ENCODE results near the gene CD82.
A peak's percentile ranks its signal among the peaks of the same experiment; 100 is the strongest.

CD82 gene

DNA sequence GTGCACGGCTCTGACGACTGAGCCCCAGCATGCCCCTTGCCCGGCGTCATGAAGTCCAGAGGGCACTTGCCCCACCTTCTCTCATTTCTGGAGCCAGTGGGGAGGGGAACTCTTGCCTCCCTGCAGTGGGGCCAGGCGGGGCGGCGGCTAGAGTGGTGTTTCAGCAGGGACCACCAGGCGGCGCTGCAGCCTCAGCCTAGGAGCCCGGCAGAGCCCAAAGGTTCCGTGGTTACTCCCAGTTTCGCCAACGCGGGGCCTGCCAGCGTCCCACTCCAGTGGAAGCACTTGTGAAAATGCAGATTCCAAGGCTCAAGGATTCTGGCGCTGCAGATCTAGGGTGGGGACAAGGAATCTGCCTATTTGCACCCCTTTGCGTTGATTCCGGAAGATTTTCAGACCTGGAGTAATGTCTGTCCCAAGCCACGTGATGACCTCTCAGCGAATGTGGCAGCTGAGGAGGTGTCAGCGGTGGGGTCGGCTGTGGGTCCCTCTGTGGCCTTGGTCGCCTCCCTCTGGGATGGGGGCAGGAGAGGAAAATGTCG, 55.7 kb downstream of the CD82 start:
- DNase-seq (ENCODE audit: extremely low read depth, low read depth) = no peak
- H3K4me3 ChIP-seq (replicated peaks; ENCODE audit: low read depth, low read length) = no peak overlapping the region
- TF ChIP-seq, protein P1, sequence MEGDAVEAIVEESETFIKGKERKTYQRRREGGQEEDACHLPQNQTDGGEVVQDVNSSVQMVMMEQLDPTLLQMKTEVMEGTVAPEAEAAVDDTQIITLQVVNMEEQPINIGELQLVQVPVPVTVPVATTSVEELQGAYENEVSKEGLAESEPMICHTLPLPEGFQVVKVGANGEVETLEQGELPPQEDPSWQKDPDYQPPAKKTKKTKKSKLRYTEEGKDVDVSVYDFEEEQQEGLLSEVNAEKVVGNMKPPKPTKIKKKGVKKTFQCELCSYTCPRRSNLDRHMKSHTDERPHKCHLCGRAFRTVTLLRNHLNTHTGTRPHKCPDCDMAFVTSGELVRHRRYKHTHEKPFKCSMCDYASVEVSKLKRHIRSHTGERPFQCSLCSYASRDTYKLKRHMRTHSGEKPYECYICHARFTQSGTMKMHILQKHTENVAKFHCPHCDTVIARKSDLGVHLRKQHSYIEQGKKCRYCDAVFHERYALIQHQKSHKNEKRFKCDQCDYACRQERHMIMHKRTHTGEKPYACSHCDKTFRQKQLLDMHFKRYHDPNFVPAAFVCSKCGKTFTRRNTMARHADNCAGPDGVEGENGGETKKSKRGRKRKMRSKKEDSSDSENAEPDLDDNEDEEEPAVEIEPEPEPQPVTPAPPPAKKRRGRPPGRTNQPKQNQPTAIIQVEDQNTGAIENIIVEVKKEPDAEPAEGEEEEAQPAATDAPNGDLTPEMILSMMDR (IDR thresholded peaks at IDR 0.05; ENCODE audit: low read depth, low read length, missing control alignments) = peak; percentile 96

DNA sequence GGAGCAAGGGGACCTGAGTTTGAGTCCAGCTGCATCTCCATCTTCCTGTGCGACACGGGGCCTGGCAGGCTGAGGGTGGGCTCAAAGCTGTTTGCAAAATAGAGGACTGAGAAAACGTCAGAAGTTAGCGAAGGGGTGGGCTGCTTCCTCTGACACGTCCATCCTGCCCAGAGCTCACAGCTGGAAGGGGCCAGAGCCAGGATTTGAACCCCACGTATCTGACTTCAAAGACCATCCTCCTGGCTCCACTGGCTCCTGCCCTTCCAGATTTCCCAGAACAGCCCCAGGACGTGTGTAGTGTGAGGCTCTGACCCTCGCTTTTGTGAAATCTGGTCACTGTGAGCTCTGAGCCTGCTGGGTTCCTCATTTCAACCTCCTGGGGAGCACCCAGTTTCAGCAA, 56.3 kb downstream of the CD82 start:
- H3K4me3 ChIP-seq (replicated peaks; ENCODE audit: low read depth, low read length) = no peak overlapping the region
- DNase-seq (ENCODE audit: extremely low read depth, low read depth) = no peak
- TF ChIP-seq, protein P1 (IDR thresholded peaks at IDR 0.05; ENCODE audit: low read depth, low read length, missing control alignments) = no peak

DNA sequence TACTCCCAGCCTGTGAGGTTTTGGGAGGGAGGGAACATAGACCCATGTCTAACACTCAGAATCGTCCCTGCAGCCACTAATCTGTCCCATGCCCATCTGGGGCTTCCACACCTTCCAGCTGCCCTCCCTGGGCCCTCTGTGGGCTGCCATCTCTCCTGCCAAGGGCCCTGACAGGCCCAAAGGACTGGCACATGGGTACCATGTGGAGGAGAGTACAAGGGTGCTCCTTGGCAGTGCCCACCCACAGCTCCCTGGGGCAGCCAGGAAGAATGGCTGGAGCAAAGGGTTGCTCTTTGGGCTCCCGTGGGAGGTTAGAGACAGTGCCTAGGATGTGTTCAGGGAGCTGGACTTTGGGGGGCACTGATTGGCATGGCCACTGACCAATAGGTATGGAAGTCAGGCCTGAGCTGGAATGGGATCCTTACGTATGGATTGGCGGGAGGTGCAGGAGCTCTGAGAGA, 56.8 kb downstream of the CD82 start:
- TF ChIP-seq, protein P1 (IDR thresholded peaks at IDR 0.05; ENCODE audit: low read depth, low read length, missing control alignments) = no peak
- DNase-seq (ENCODE audit: extremely low read depth, low read depth) = no peak
- H3K4me3 ChIP-seq (replicated peaks; ENCODE audit: low read depth, low read length) = no peak overlapping the region

DNA sequence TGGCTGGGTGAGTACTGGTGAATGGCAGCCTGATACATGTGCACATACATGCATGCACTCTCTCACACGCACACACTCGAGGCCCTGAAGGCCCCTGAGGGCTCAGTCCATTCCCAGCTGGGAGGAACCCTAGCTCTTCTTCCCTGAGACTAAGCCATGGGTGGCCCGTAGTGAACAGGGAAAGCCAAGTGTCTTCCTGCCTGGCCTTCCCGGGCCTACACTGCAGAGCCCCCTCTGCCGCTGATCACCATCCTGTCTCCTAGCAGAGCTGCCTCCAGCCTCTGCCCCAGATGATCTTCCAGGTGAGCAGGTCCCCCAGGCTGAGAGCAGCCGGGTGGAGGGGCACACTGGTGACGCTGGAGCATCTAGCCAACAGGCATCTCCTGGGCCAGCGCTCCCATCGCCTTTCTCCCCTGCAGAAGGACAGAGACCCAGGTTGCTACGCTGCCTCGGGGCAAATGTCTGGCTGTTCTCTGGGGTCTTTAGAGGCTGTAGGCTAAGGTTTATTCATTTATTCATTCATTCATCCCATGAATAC, 57.3 kb downstream of the CD82 start:
- TF ChIP-seq, protein P1 (IDR thresholded peaks at IDR 0.05; ENCODE audit: low read depth, low read length, missing control alignments) = no peak
- H3K4me3 ChIP-seq (replicated peaks; ENCODE audit: low read depth, low read length) = no peak overlapping the region
- no peak for DNase-seq (ENCODE audit: extremely low read depth, low read depth)

DNA sequence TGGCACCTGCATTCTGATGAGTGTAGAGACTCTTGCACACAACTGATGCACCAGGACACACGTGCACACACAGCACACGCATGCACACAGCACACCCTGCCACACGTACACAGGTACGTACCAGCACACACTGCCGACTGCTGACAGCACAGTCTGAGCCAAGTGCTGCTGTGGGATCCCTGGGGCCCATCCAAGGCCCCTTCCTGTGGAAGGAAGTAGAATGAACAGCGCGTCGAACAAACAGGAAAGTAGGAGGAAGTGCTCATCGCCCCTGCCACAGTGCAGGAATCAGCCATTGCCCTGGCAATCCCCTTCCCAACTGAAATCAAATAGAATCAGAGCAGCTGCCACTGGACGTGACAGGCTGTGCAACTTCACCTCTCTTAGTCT, 57.9 kb downstream of the CD82 start:
- no peak for DNase-seq (ENCODE audit: extremely low read depth, low read depth)
- TF ChIP-seq, protein P1 (IDR thresholded peaks at IDR 0.05; ENCODE audit: low read depth, low read length, missing control alignments) = no peak
- no peak overlapping the region for H3K4me3 ChIP-seq (replicated peaks; ENCODE audit: low read depth, low read length)

DNA sequence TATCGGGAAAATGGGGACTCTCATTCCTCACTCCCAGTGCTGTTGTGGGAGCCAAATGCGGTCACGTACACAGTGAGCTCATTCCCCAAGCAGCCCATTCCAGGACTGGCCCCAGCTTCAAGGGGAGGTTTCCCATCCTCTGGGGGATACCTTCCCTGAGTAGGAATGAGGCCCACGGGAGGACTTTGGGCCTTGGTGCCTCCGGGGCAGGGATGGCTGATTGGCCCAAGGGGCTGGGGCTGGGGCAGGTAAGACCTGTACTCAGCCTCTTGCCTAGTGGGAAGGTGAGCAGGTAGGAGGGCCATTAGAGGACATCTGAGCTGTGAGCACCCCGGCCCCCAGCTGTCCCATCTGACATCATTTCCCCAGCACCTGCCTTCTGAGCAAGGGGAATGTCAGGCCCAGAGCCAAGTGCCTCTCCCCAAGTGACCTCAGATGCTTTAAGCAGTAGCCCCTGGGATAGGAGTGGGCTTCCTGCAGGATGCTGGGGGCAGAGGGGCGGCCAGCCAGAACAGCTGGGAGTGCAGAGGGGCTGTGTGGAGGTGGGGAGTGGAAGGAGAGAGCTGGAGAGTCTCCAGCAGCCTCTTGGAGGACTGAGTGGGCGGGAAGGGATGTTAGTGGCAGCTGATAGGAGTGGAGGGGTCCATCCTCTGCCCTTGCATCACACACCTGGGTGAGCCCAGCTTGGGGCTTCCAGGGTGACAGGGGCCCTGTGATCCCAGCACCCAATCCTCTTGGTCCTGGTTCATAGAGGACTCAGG, 58.4 kb downstream of the CD82 start:
- no peak for DNase-seq (ENCODE audit: extremely low read depth, low read depth)
- TF ChIP-seq, protein P1 (IDR thresholded peaks at IDR 0.05; ENCODE audit: low read depth, low read length, missing control alignments) = no peak
- no peak overlapping the region for H3K4me3 ChIP-seq (replicated peaks; ENCODE audit: low read depth, low read length)

Measured in HFF-Myc (cell line).